Measurements from ENCODE around the gene COL1A2.

DNA sequence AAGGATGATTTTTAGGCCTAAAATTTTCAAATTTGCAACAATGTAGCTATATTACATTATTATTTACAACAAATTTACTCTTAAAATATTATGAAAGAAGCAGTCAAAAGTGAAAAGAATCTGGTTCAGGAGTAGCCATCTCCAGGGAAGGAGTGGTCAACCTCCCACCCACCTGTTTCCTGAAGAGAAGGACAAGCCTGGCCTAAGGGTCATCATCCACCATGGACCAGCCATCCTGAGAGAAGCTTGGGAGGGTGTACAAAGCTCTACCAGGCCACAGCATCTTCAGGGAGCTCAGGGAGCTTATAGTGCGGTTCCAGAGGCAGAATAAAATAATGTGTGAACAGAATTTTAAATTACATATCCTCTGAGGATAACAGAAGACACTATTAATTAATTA is 38.1 kb downstream of the COL1A2 start:
- TF ChIP-seq, protein P1, sequence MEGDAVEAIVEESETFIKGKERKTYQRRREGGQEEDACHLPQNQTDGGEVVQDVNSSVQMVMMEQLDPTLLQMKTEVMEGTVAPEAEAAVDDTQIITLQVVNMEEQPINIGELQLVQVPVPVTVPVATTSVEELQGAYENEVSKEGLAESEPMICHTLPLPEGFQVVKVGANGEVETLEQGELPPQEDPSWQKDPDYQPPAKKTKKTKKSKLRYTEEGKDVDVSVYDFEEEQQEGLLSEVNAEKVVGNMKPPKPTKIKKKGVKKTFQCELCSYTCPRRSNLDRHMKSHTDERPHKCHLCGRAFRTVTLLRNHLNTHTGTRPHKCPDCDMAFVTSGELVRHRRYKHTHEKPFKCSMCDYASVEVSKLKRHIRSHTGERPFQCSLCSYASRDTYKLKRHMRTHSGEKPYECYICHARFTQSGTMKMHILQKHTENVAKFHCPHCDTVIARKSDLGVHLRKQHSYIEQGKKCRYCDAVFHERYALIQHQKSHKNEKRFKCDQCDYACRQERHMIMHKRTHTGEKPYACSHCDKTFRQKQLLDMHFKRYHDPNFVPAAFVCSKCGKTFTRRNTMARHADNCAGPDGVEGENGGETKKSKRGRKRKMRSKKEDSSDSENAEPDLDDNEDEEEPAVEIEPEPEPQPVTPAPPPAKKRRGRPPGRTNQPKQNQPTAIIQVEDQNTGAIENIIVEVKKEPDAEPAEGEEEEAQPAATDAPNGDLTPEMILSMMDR (IDR thresholded peaks at IDR 0.05; ENCODE audit: poor library complexity, severe bottlenecking), result no peak
- no peak for TF ChIP-seq POLR2AphosphoS5 (IDR thresholded peaks at IDR 0.05)
- no peak for TF ChIP-seq EZH2 (IDR thresholded peaks at IDR 0.05; ENCODE audit: borderline replicate concordance, insufficient read depth, low read length, poor library complexity, severe bottlenecking)
